HepG2 (cell line): ENCODE results near the gene ATG9A.

Source experiments
- JUNB ChIP-seq: sonication (generic); formaldehyde crosslinking; IDR thresholded peaks from 2 replicates; pipeline ENCODE4 v1.8.0; 2022; ENCODE audit warnings: missing genetic modification reagents, mild to moderate bottlenecking, borderline replicate concordance
- KDM5A ChIP-seq: fragments of 200-600 bp; sonication (generic); IDR thresholded peaks from 2 replicates; pipeline ENCODE4 v1.7.0; 2018; ENCODE audit warnings: antibody characterized with exemption, mild to moderate bottlenecking, low read length, borderline replicate concordance
- MAFF ChIP-seq: IDR thresholded peaks from 2 replicates; pipeline ENCODE4 v1.6.1; 2011; ENCODE audit warnings: low read depth, low read length, improper control_type of control experiment
- MAFK ChIP-seq, 2 experiments: IDR thresholded peaks in 1 of 2; conservative IDR thresholded peaks in 1 of 2; 2 replicates each; pipeline ENCODE4 v1.6.1; 2011; ENCODE audit warnings: improper control_type of control experiment in 2 of 2, low read length in 2 of 2
- MLLT10 ChIP-seq: sonication (generic); formaldehyde crosslinking; IDR thresholded peaks from 2 replicates; pipeline ENCODE4 v1.4.0; 2020; ENCODE audit warnings: missing genetic modification reagents
- POLR2AphosphoS5 ChIP-seq: IDR thresholded peaks from 2 replicates; pipeline ENCODE4 v1.6.1; 2012; ENCODE audit warnings: low read depth, low read length
- RELA ChIP-seq: sonication (generic); formaldehyde crosslinking; IDR thresholded peaks from 2 replicates; pipeline ENCODE4 v1.4.0; 2020; ENCODE audit warnings: missing genetic modification reagents
- TBP ChIP-seq: sonication (generic); formaldehyde crosslinking; IDR thresholded peaks from 2 replicates; pipeline ENCODE4 v1.5.0; 2020; ENCODE audit warnings: missing genetic modification reagents
- ZFX ChIP-seq: sonication (generic); formaldehyde crosslinking; IDR thresholded peaks from 2 replicates; pipeline ENCODE4 v1.4.0; 2020; ENCODE audit warnings: mild to moderate bottlenecking, low read depth, missing genetic modification reagents, moderate library complexity
- ZNF672 ChIP-seq: sonication (generic); formaldehyde crosslinking; IDR thresholded peaks from 2 replicates; pipeline ENCODE4 v1.8.1; 2022; ENCODE audit warnings: missing genetic modification reagents

DNA sequence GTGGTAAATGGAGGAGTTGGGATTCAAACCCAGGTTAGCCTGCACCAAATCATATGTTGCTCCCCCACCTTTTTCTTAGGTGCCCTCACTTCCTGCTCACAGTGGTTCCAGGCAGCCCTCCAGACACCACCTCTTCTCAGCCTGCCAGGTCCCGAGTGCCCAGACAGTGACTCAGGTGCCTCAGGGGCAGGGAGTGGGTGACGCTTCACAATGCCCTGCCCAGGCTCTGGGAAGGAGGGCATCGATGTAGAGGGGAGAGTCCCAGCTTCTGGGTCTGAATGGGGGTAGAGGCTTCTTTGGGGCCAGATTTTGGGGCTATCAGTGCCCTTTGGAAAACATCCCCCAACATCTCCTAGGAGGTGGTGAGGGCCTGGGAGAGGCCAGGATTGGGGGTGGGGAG lies 44.5 kb upstream of the ATG9A start:
- TF ChIP-seq MLLT10 (no peak), TBP (no peak), POLR2AphosphoS5 (no peak), ZFX (no peak), MAFF (no peak), MAFK (conservative IDR thresholded peaks at IDR 0.05 in 1 of 2, IDR thresholded peaks at IDR 0.05 in 1 of 2; ENCODE audit: low read length in 2 of 2) (no peak), RELA (CRISPR knock-in tag) (no peak), JUNB (CRISPR knock-in tag) (no peak), KDM5A (no peak), ZNF672 (CRISPR knock-in tag) (no peak)
